Heart left ventricle (tissue), 16 donors: ENCODE data around the gene NSMF. TPM values are rescaled to one million over a fixed set of nuclear protein-coding genes. Genes with fewer than 3 reads are reported as not detected.

Experiments used
- ATAC-seq, 4 donors: fragments of 200-7000 bp; cut with Tn5 transposase; one replicate each; pipeline ENCODE4 v1.9.1; 2020 to 2022; ENCODE audit warnings: moderate library complexity in 4 of 4, mild to moderate bottlenecking in 3 of 4, moderate number of reproducible peaks in 1 of 4
- DNase-seq, 5 donors: peaks; one replicate each; pipeline ENCODE4 v3.0.0-alpha.2; 2020
- H3K27ac ChIP-seq, 12 donors: fragments of 200-600 bp; sonication (generic) in 4 of 12; one replicate each; pipeline versions ENCODE4 v1.5.0 to v1.8.0; 2016 to 2022; ENCODE audit warnings: mild to moderate bottlenecking in 2 of 12
- H3K27me3 ChIP-seq, 9 donors: fragments of 200-600 bp; sonication (generic) in 2 of 9; one replicate each; pipeline versions ENCODE4 v1.5.1 to v1.8.0; 2016 to 2022; ENCODE audit warnings: mild to moderate bottlenecking in 3 of 9
- H3K36me3 ChIP-seq, 9 donors: fragments of 200-600 bp; sonication (generic) in 2 of 9; one replicate each; pipeline versions ENCODE4 v1.5.0 to v1.8.0; 2018 to 2022; ENCODE audit warnings: mild to moderate bottlenecking in 2 of 9
- H3K4me1 ChIP-seq, 12 donors: fragments of 200-600 bp; sonication (generic) in 4 of 12; one replicate each; pipeline versions ENCODE4 v1.5.0 to v1.8.0; 2016 to 2022; ENCODE audit warnings: mild to moderate bottlenecking in 3 of 12
- H3K4me3 ChIP-seq, 12 donors: fragments of 200-600 bp; sonication (generic) in 4 of 12; one replicate each; pipeline versions ENCODE4 v1.5.0 to v1.8.0; 2017 to 2022; ENCODE audit warnings: mild to moderate bottlenecking in 9 of 12, moderate library complexity in 4 of 12
- H3K9me3 ChIP-seq, 12 donors: fragments of 200-600 bp; sonication (generic) in 4 of 12; one replicate each; pipeline versions ENCODE4 v1.5.0 to v1.8.0; 2016 to 2022; ENCODE audit warnings: mild to moderate bottlenecking in 1 of 12
- CTCF ChIP-seq, 12 donors: fragments of 200-600 bp; sonication (generic) in 4 of 12; IDR thresholded peaks; one replicate each; pipeline versions ENCODE4 v1.5.0 to v1.8.0; 2018 to 2022; ENCODE audit warnings: antibody characterized with exemption in 12 of 12, mild to moderate bottlenecking in 5 of 12
- POLR2A ChIP-seq, 2 donors: fragments of 450-650 bp; IDR thresholded peaks; one replicate each; pipeline ENCODE4 v1.6.1; 2017; ENCODE audit warnings: antibody characterized with exemption in 2 of 2, mild to moderate bottlenecking in 2 of 2, moderate library complexity in 2 of 2
- WGBS, 4 donors: extraction: QIAGEN DNeasy Blood & Tissue Kit in 2 of 4; methylation state at CpG; one replicate each; pipeline versions ENCODE4 v1.1.5 to v1.1.7; 2013 to 2018; 5-methylcytosine and 5-hydroxymethylcytosine counted together
- intact Hi-C, 10 donors: fragments of 100-400 bp; cut with DNase I; formaldehyde crosslinking; loops; one replicate each; pipeline versions ENCODE4 v1.11.1 to v1.14.2; 2022
- polyA plus RNA-seq, 2 donors: library from polyadenylated mRNA; stranded (reverse); fragments of 200-250 nt; gene quantifications; one replicate each; pipeline ENCODE4 v1.2.3, GENCODE V29; 2013
- total RNA-seq, 9 donors: library from RNA; depleted of rRNA in 2 of 9; stranded (reverse); fragments of >200 nt in 2 of 9; fragmentation: NEBNext Ultra II Directional in 3 of 9; extraction: Animal tissue kit (Norgen Biotek cat#: 25700) in 3 of 9; gene quantifications; one replicate each; pipeline versions ENCODE4 v1.1.0 to v1.2.4, GENCODE V29; 2016 to 2023
- donor health status: ischemic (EF 13 %, LVEDD 7.1; RV severe dilation, severe dysfunction).
- donor health status: healthy with polysubstance abuse.
- donor health status: DM: no; HTN: yes; CAD: no.
- donor health status: DM: no; HTN: no; CAD: no.
- donor health status: ischemic (EF 25% LVEDD 6.9; RV normal size, moderate dysfunction).
- donor health status: ischemic (EF 25% LVEDD 5.7; RV mildly dilated, moderate dysfunction).
- donor health status: healthy.
- donor health status: DM: yes; HTN: yes; CAD: no.
- donor health status: ischemic (EF 35%, LVEDD 5.7; RV mildly dilated, moderate dysfunction).
- donor health status: nonischemic (EF 11% LVEDD 7.7; RV severe dilation, severe dysfunction).
- donor health status: DM: yes; HTN: yes; CAD: no.
- donor health status: PGD.
- donor health status: ischemic (EF 29% LVEDD 5.4; RV normal size, mild dysfunction).
- donor health status: nonischemic (EF 23%, LVEDD 6.1; RV moderate dilation, normal function).

The NSMF gene
- total and polyA plus RNA-seq, 11 donors, result 7.5 to 22.1 (median 13.4) TPM

- peak in 2 of 5 donors; percentile 23 to 51 for DNase-seq
- WGBS, 4 donors, result 94 to 96% (median 95%) methylated on average over 12 to 45 of the region's 45 CpGs
Observed at GRCh38 chr9:137500666-137501397, 41.7 kb upstream of the NSMF start.

GRCh38 chr9:137499858-137500661, 40.9 kb upstream of the NSMF start:
- Histone ChIP-seq H3K27me3 (no peaks in the 10 kb centered on the region), H3K36me3 (peaks cover 0 to 27% (median 0%) of the 10 kb centered on the region in 9 donors), H3K4me3 (no peak overlapping the region), H3K27ac (no peak overlapping the region), H3K4me1 (no peaks in the 10 kb centered on the region), H3K9me3 (no peaks in the 10 kb centered on the region)
- TF ChIP-seq POLR2A (IDR thresholded peaks at IDR 0.05) (no peak), CTCF (IDR thresholded peaks at IDR 0.05) (no peak)
- DNase-seq (peak in 1 of 5 donors; percentile 58), ATAC-seq (no peak)
- WGBS, 4 donors, result 90 to 95% (median 93%) methylated on average over 25 to 36 of the region's 36 CpGs
- intact Hi-C loops, result loop anchor here in 1 of 10 donors (10.0 kb wide), 1 partner anchor 355 kb away; no protein-coding TSS in a partner anchor

More at GRCh38 chr9:137500666-137501397, 41.7 kb upstream of the NSMF start:
- TF ChIP-seq CTCF (IDR thresholded peaks at IDR 0.05) (no peak), POLR2A (IDR thresholded peaks at IDR 0.05) (no peak)
- no peak for ATAC-seq
- Histone ChIP-seq H3K9me3 (no peaks in the 10 kb centered on the region), H3K27me3 (no peaks in the 10 kb centered on the region), H3K36me3 (peaks cover 0 to 27% (median 0%) of the 10 kb centered on the region in 9 donors), H3K4me1 (no peaks in the 10 kb centered on the region), H3K4me3 (no peak overlapping the region), H3K27ac (no peak overlapping the region)
- intact Hi-C loops, result loop anchor here in 1 of 10 donors (10.0 kb wide), 1 partner anchor 356 kb away; no protein-coding TSS in a partner anchor

GRCh38 chr9:137499416-137499815, 40.3 kb upstream of the NSMF start:
- H3K27ac ChIP-seq, result no peak overlapping the region
- H3K4me1 ChIP-seq, result no peaks in the 10 kb centered on the region
- H3K27me3 ChIP-seq, result no peaks in the 10 kb centered on the region
- TF ChIP-seq CTCF (IDR thresholded peaks at IDR 0.05), result no peak
- peaks cover 0 to 27% (median 0%) of the 10 kb centered on the region in 9 donors for H3K36me3 ChIP-seq
- ATAC-seq (no peak), DNase-seq (no peak)
- WGBS, 4 donors, result 90 to 93% (median 92%) methylated on average over 13 to 16 of the region's 16 CpGs
- intact Hi-C loops, result no loop called here
- H3K4me3 ChIP-seq, result no peak overlapping the region
- no peaks in the 10 kb centered on the region for H3K9me3 ChIP-seq

GRCh38 chr9:137498720-137499150, 39.6 kb upstream of the NSMF start:
- no peak for ATAC-seq
- Histone ChIP-seq H3K27me3 (no peaks in the 10 kb centered on the region), H3K4me1 (peaks cover 0 to 6% (median 0%) of the 10 kb centered on the region in 12 donors), H3K27ac (no peak overlapping the region), H3K9me3 (no peaks in the 10 kb centered on the region), H3K4me3 (no peak overlapping the region), H3K36me3 (peaks cover 0 to 27% (median 0%) of the 10 kb centered on the region in 9 donors)
- 91 to 94% (median 92%) methylated on average over 15 to 16 of the region's 16 CpGs for whole genome bisulfite sequencing, 4 donors
- intact Hi-C loops, result no loop called here
- no peak for DNase-seq
- no peak for TF ChIP-seq CTCF (IDR thresholded peaks at IDR 0.05)
- no peak for TF ChIP-seq POLR2A (IDR thresholded peaks at IDR 0.05)
